Panc1 (cell line): Measurements from ENCODE around the gene CNOT11.
"Not testable (repeated sequence)": the region's sequence is repeated elsewhere in the genome, so short reads cannot be mapped to it uniquely, and the experiment has no call there.

Source experiments
- POLR2AphosphoS5 ChIP-seq: IDR thresholded peaks from 2 replicates; pipeline ENCODE4 v1.6.1; 2012; ENCODE audit warnings: mild to moderate bottlenecking, low read depth, low read length, moderate library complexity
- TF ChIP-seq, protein P1 (sequence below): fragments of 450-650 bp; IDR thresholded peaks from 2 replicates; pipeline ENCODE4 v1.5.1; 2017; ENCODE audit warnings: mild to moderate bottlenecking
- TF ChIP-seq, protein P2 (sequence below), 2 experiments: IDR thresholded peaks; 2 replicates each; pipeline ENCODE4 v1.6.1; 2011 to 2012; ENCODE audit warnings: low read depth in 2 of 2, control low read depth in 1 of 2, low read length in 1 of 2, mild to moderate bottlenecking in 1 of 2, moderate library complexity in 1 of 2; ENCODE audit not compliant: insufficient read depth in 1 of 2

DNA sequence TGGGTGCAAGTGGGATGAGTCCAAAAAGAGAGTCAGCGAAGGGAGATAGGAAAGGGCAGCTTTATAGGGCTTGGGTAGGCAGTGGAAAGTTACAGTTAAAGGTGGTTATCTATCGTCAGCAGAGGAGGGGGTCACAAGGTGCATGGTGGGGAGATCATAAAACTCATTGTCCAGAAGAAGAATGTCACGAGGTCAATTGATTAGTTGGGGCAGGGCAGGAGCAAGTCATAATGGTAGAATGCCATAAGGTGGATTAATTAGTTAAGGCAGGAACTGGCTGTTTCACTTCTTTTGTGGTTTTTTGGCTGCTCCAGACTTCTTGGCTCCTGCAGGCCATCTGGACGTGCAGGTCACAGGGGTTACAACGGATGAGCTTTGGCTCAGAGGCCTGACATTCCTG, 3.9 kb upstream of the CNOT11 start:
- TF ChIP-seq, protein P1, sequence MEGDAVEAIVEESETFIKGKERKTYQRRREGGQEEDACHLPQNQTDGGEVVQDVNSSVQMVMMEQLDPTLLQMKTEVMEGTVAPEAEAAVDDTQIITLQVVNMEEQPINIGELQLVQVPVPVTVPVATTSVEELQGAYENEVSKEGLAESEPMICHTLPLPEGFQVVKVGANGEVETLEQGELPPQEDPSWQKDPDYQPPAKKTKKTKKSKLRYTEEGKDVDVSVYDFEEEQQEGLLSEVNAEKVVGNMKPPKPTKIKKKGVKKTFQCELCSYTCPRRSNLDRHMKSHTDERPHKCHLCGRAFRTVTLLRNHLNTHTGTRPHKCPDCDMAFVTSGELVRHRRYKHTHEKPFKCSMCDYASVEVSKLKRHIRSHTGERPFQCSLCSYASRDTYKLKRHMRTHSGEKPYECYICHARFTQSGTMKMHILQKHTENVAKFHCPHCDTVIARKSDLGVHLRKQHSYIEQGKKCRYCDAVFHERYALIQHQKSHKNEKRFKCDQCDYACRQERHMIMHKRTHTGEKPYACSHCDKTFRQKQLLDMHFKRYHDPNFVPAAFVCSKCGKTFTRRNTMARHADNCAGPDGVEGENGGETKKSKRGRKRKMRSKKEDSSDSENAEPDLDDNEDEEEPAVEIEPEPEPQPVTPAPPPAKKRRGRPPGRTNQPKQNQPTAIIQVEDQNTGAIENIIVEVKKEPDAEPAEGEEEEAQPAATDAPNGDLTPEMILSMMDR = not testable (repeated sequence)
- TF ChIP-seq POLR2AphosphoS5 = not testable (repeated sequence)
- TF ChIP-seq, protein P2, sequence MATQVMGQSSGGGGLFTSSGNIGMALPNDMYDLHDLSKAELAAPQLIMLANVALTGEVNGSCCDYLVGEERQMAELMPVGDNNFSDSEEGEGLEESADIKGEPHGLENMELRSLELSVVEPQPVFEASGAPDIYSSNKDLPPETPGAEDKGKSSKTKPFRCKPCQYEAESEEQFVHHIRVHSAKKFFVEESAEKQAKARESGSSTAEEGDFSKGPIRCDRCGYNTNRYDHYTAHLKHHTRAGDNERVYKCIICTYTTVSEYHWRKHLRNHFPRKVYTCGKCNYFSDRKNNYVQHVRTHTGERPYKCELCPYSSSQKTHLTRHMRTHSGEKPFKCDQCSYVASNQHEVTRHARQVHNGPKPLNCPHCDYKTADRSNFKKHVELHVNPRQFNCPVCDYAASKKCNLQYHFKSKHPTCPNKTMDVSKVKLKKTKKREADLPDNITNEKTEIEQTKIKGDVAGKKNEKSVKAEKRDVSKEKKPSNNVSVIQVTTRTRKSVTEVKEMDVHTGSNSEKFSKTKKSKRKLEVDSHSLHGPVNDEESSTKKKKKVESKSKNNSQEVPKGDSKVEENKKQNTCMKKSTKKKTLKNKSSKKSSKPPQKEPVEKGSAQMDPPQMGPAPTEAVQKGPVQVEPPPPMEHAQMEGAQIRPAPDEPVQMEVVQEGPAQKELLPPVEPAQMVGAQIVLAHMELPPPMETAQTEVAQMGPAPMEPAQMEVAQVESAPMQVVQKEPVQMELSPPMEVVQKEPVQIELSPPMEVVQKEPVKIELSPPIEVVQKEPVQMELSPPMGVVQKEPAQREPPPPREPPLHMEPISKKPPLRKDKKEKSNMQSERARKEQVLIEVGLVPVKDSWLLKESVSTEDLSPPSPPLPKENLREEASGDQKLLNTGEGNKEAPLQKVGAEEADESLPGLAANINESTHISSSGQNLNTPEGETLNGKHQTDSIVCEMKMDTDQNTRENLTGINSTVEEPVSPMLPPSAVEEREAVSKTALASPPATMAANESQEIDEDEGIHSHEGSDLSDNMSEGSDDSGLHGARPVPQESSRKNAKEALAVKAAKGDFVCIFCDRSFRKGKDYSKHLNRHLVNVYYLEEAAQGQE (IDR thresholded peaks at IDR 0.05; ENCODE audit: insufficient read depth in 1 of 2, low read depth in 2 of 2, low read length in 1 of 2) = not testable (repeated sequence)
